Gastrocnemius medialis (tissue), 4 donors: Measurements from ENCODE around the gene CLEC11A. TPM values are rescaled to one million over a fixed set of nuclear protein-coding genes. Genes with fewer than 3 reads are reported as not detected.

Source experiments
- ATAC-seq, 2 donors: fragments of 150-250 bp; one replicate each; pipeline ENCODE4 v1.9.1; 2016
- DNase-seq, 2 donors: peaks; one replicate each; pipeline ENCODE4 v3.0.0-alpha.2; 2019
- H3K27ac ChIP-seq, 4 donors: fragments of 200-600 bp; sonication (generic); 1 replicate in 1 of 4; 2 replicates in 3 of 4; pipeline ENCODE4 v1.5.1; 2016 to 2018; ENCODE audit warnings: mild to moderate bottlenecking in 2 of 4, moderate library complexity in 1 of 4
- H3K27me3 ChIP-seq, 3 donors: fragments of 200-600 bp; sonication (generic) in 2 of 3; 1 replicate in 1 of 3; 2 replicates in 2 of 3; pipeline versions ENCODE4 v1.5.1 to v1.6.0; 2016 to 2019; ENCODE audit warnings: mild to moderate bottlenecking in 1 of 3, moderate library complexity in 1 of 3
- H3K36me3 ChIP-seq, 2 donors: fragments of 200-600 bp; sonication (generic) in 1 of 2; one replicate each; pipeline ENCODE4 v1.5.1; 2017 to 2018
- H3K4me1 ChIP-seq, 2 donors: fragments of 200-600 bp; sonication (generic) in 1 of 2; one replicate each; pipeline ENCODE4 v1.5.1; 2016 to 2017; ENCODE audit warnings: mild to moderate bottlenecking in 2 of 2
- H3K4me3 ChIP-seq, 4 donors: fragments of 200-600 bp; sonication (generic) in 3 of 4; 1 replicate in 1 of 4; 2 replicates in 3 of 4; pipeline ENCODE4 v1.5.1; 2016 to 2019; ENCODE audit warnings: mild to moderate bottlenecking in 2 of 4
- H3K9me3 ChIP-seq, 3 donors: fragments of 200-600 bp; sonication (generic) in 2 of 3; 1 replicate in 1 of 3; 2 replicates in 2 of 3; pipeline ENCODE4 v1.5.1; 2016 to 2019
- POLR2A ChIP-seq, 2 donors: fragments of 450-650 bp; IDR thresholded peaks; one replicate each; pipeline ENCODE4 v1.6.1; 2017; ENCODE audit warnings: antibody characterized with exemption in 2 of 2, mild to moderate bottlenecking in 2 of 2, moderate library complexity in 2 of 2
- in situ Hi-C, 4 donors: fragments of 200-750 bp; cut with MboI; loops; one replicate each; pipeline versions ENCODE4 v1.15.0 to v1.8.0; 2017; ENCODE audit warnings: low sequenced_read_pairs in 4 of 4
- intact Hi-C: fragments of 100-400 bp; cut with DNase I; formaldehyde crosslinking; loops from one replicate; pipeline ENCODE4 v1.15.1; 2023; ENCODE audit warnings: low total_unique reads
- total RNA-seq, 4 donors: library from RNA; depleted of rRNA; stranded (reverse); fragments of >200 nt; gene quantifications; one replicate each; pipeline versions ENCODE4 v1.1.0 to v1.2.3, GENCODE V29; 2016
- TF ChIP-seq, protein P1 (sequence below), 5 experiments: fragments of 450-650 bp in 3 of 5; fragments of 200-600 bp in 2 of 5; sonication (generic) in 2 of 5; IDR thresholded peaks in 4 of 5; conservative IDR thresholded peaks in 1 of 5; 1 replicate in 4 of 5; 2 replicates in 1 of 5; pipeline ENCODE4 v1.5.1; 2016 to 2019; ENCODE audit warnings: antibody characterized with exemption in 5 of 5, mild to moderate bottlenecking in 3 of 5, moderate library complexity in 3 of 5

CLEC11A gene
- total RNA-seq, 4 donors from 2014 or later, result 2.1 to 5.0 (median 2.7) TPM

DNA sequence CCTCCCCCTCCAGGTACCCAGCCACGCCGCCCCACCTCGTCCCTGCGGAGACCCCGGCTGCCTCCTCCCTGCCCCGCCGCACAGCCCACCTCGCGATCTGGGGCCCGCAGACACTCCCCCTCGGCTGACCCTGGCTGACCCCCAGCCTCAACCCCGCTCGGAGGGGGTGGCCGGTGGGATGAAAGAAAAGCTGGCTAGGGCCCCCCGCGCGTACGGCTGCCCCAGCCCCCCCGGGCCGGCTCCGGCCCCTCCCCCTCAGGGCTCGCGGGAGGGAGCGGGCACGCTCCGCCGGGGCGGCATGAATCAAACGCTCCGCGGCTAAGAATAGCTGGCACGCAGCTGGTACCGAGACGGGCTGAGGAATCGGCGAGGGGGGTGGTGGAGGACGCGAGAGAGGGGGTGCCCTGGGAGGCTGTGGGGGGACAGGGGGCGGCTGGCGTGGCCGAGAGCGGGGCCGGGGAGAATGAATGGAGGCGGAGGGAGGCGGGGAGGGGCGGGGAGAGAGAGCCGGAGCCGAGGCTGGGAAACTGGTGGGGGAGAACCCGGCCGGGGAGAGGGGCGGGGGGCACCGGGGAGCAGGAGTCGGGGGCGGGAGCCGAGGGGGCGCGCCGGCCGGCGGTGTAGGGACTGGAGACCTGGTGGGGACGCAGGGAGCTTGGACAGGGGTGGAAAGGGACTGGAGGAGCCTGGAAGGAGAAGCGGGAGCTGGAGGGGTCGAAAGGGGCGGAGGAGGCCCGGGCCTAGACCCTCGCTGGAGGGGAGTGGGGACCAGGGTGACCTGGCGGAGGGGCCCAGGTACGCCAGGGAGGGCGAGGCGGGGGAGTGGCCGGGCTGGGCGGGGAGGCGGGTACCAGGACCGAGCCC lies 4.7 kb upstream of the CLEC11A start:
- Histone ChIP-seq H3K4me3 (peak overlapping the region; percentile 23 to 35 (median 28)), H3K27ac (no peak overlapping the region), H3K27me3 (peaks cover 10 to 43% (median 39%) of the 10 kb centered on the region in 3 donors), H3K36me3 (no peaks in the 10 kb centered on the region), H3K4me1 (peaks cover 0 to 12% of the 10 kb centered on the region in 2 donors), H3K9me3 (no peaks in the 10 kb centered on the region)
- in situ Hi-C loops (no loop called here), intact Hi-C loops (no loop called here)
- TF ChIP-seq, protein P1, sequence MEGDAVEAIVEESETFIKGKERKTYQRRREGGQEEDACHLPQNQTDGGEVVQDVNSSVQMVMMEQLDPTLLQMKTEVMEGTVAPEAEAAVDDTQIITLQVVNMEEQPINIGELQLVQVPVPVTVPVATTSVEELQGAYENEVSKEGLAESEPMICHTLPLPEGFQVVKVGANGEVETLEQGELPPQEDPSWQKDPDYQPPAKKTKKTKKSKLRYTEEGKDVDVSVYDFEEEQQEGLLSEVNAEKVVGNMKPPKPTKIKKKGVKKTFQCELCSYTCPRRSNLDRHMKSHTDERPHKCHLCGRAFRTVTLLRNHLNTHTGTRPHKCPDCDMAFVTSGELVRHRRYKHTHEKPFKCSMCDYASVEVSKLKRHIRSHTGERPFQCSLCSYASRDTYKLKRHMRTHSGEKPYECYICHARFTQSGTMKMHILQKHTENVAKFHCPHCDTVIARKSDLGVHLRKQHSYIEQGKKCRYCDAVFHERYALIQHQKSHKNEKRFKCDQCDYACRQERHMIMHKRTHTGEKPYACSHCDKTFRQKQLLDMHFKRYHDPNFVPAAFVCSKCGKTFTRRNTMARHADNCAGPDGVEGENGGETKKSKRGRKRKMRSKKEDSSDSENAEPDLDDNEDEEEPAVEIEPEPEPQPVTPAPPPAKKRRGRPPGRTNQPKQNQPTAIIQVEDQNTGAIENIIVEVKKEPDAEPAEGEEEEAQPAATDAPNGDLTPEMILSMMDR (IDR thresholded peaks at IDR 0.05 in 4 of 5, conservative IDR thresholded peaks at IDR 0.05 in 1 of 5), result no peak
- no peak for TF ChIP-seq POLR2A (IDR thresholded peaks at IDR 0.05)
- ATAC-seq (no peak), DNase-seq (no peak)

DNA sequence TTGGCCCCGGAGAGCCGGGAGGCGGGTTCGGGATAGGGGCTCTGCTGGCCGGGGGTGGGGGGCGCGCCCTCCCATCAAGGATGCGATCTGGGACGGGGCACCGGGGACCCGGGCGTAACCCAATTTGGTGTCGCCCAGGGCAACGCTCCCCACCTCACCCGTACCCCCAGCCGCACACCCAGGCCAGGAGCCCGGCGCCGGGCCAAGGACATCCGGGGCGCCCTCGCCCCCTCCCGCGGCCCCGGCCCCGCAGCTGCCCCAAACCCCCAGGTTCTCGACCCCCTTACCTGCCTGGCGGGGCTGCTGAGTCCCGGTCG lies 4.1 kb upstream of the CLEC11A start:
- in situ Hi-C loops, result no loop called here
- H3K4me3 ChIP-seq, result peak overlapping the region; percentile 24 to 35 (median 28)
- H3K9me3 ChIP-seq, result no peaks in the 10 kb centered on the region
- H3K27me3 ChIP-seq, result peaks cover 10 to 49% (median 42%) of the 10 kb centered on the region in 3 donors
- no peaks in the 10 kb centered on the region for H3K36me3 ChIP-seq
- TF ChIP-seq POLR2A (IDR thresholded peaks at IDR 0.05), result no peak
- TF ChIP-seq, protein P1 (IDR thresholded peaks at IDR 0.05 in 4 of 5, conservative IDR thresholded peaks at IDR 0.05 in 1 of 5), result no peak
- intact Hi-C loops, result no loop called here
- no peak for DNase-seq
- no peak overlapping the region for H3K27ac ChIP-seq
- ATAC-seq, result no peak
- H3K4me1 ChIP-seq, result peaks cover 0 to 15% of the 10 kb centered on the region in 2 donors

DNA sequence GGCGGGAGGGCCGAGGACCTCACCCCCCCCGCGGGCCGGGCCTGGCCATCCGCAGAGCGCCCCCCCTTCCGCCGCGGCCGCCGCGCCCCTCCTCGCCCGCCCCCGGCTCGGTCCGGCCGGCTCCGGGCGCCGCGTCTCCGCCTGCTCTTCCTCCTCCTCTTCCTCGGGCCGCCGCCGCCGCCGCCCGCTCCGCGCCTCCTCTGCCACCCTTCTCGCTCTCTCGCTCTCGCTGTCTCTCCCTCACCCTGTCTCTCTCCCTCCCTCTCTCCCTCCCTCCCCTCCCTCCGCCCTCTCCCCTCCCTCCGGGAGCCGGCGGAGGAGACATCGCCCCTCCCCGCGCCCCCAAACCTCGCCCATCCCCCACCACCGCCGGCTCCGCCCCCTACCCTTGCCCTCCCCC lies 3.6 kb upstream of the CLEC11A start, which contains the start of gene SHANK1:
Gene SHANK1 (minus strand): TSS at position 237 of the 400 bp plus-strand sequence. CDS start 2,883 bp downstream, outside the sequence.
- ATAC-seq, result no peak
- intact Hi-C loops (no loop called here), in situ Hi-C loops (no loop called here)
- TF ChIP-seq, protein P1 (IDR thresholded peaks at IDR 0.05 in 4 of 5, conservative IDR thresholded peaks at IDR 0.05 in 1 of 5), result no peak
- TF ChIP-seq POLR2A (IDR thresholded peaks at IDR 0.05), result no peak
- H3K9me3 ChIP-seq, result no peaks in the 10 kb centered on the region
- DNase-seq, result no peak
- H3K4me1 ChIP-seq, result peaks cover 0 to 17% of the 10 kb centered on the region in 2 donors
- peak within 1 kb of the TSS; percentile 24 to 35 (median 28) for H3K4me3 ChIP-seq
- no peaks in the 10 kb centered on the region for H3K36me3 ChIP-seq
- H3K27ac ChIP-seq, result no peak within 1 kb of the TSS
- peaks cover 13 to 54% (median 46%) of the 10 kb centered on the region in 3 donors for H3K27me3 ChIP-seq

DNA sequence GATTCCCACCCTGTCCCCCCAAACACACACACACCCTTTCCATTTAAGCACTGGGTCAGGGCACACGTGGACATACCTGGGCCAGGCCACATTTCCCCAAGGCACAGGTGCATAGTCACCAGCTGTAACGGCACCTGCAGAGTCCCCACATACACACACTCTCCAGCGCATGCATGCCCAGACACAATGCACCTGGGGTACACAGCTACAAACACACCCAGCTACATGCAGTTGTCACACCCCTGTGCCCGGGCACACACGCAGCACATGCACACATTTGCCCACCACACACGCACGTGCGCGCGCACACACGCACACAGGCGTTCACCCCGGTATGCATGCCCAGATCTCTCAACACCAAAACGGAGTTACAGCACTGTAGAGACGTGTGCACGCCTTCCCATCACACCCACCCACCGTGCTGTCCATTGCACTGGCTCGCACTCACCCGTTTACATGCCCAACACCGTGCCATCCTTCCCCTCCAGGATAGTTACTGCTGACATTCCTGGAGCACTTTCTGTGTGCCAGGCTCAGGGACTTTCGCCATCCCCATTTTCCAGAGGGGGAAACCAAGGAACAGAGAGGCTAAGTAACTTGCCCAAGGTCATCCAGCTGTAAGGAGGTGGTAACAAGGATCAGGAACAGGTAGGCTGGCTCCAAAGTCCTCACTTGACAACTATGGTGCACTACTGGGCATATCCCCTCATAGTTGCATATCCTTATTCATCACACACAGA lies 2.8 kb upstream of the CLEC11A start:
- Histone ChIP-seq H3K27me3 (peaks cover 15 to 61% (median 48%) of the 10 kb centered on the region in 3 donors), H3K9me3 (no peaks in the 10 kb centered on the region), H3K27ac (no peak overlapping the region), H3K4me1 (peaks cover 0 to 17% of the 10 kb centered on the region in 2 donors), H3K36me3 (no peaks in the 10 kb centered on the region), H3K4me3 (no peak overlapping the region)
- ATAC-seq (no peak), DNase-seq (no peak)
- no peak for TF ChIP-seq POLR2A (IDR thresholded peaks at IDR 0.05)
- TF ChIP-seq, protein P1 (IDR thresholded peaks at IDR 0.05 in 4 of 5, conservative IDR thresholded peaks at IDR 0.05 in 1 of 5), result no peak
- in situ Hi-C loops (no loop called here), intact Hi-C loops (no loop called here)
